ENCODE measurements around the gene FNDC3B.
"Not testable (repeated sequence)": the region's sequence is repeated elsewhere in the genome, so short reads cannot be mapped to it uniquely, and the experiment has no call there.

Gene FNDC3B

DNA sequence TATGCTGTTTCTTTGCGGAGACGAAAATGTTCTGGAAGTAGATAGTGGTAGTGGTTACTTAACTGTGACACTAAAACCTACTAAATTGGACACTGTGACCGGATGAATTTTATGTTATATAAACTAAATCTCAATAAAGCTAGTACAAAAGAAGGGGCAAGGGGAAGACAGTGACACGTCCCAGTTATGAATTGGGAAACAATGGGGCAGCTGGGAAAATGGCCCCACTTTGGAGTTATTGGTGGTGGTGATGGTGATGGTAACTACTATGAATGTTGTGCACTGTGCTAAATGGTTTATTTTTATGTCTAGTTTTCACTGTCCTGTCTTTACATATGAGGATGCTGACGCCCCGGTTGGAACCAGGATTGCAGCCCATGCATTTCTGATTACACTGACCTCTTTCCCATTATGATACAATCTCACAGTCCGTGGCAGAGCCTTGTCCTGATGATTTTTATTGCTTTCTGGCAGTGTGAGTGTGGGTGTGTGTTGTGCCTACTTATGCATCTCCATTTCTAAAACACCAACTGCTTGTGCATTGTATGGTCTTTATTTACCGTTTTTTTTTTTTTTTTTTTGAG is 192.0 kb downstream of the FNDC3B start:
- intact Hi-C loops (cut with DNase I): no loop called here

GRCh38 chr3:172232579-172233212 is 193.3 kb downstream of the FNDC3B start:
- DNase-seq: no peak
- intact Hi-C loops (cut with DNase I): no loop called here

More for the DNA sequence above, 192.0 kb downstream of the FNDC3B start:
- no peak for DNase-seq

DNA sequence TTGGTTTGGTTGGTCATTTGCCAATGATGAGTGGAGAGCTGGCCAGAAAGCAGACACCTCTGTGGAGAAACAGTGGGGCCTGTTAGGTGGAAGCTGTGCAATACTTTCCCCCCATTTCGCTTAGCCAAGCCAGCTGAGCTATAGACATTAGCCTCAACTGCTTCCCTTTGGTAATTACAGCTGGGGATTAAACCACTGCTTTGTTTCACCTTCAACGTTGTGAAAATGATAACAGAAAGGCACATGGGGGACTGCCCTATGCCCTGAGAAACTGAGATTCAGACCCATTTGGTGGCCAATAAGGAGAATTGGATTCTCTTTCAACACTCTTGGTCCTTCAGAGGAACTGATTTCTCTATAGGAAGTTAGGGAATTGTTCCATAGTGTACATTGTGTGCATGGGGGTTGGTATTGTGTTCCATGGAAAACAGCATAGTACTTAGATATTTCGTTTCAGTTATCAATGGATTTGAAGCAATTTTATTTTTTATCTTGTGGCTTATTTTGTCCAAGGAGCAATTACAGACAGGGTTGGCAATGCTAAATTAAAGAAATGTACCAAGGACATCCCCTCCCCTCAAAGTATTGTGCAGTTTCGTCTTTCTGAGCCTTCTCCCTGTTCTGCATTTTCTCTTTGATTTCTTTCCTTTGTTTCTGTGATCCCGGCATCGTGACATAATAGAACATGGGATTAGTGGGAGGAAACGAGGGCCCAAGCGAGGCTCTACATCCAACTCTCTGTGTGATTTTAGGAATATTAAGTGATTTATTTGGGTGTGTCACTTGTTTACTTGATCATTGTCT is 194.3 kb downstream of the FNDC3B start:
- intact Hi-C loops (cut with DNase I): no loop called here
- no peak for DNase-seq

- DNase-seq: no peak
- intact Hi-C loops (cut with DNase I): no loop called here
Observed at GRCh38 chr3:172235698-172236097, 196.3 kb downstream of the FNDC3B start.

DNA sequence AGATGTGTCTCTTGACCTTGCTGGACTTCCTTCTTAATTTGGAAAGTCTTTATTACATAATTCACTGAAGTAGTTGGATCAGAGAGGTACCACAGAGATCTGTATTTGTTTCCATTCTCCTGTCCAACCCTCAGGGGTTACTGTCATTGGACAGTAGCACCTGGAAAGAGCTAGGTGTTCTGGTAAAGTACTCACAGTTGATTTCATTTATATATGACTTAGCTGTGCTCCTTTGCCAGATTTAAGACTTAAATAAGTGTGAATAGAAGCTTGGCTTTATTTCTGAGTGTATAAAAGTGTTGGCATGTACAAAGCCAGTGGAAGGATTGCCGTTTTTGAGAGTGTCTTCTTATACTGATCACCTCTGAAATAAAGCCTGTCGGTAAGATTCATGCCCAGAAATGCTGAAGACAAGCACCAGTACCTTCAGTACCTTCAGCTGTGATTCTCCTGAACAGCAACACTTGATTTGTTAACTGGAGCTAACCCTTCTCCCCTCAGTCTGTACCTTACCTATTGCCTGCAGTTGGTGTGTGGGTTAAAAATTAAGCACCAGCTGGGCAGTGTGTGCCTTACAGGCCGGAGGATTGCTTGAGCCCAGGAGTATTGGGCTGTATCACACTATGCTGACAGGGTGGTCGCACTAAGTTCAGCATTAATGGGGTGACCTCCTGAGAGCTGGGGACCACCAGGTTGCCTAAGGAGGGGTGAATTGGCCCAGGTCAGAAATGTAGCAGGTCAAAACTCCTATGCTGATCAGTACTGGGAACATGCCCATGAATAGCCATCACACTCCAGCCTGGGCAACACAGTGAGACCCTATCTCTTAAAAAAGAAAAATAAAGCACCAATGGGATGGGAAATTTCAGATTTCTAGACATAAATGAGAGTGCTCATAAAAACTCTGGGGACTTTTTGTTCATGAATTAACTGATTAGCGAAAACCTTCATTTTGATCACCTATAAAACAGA is 197.7 kb downstream of the FNDC3B start:
- DNase-seq: no peak
- intact Hi-C loops (cut with DNase I): no loop called here

- intact Hi-C loops (cut with DNase I): no loop called here
- DNase-seq: no peak
Observed at GRCh38 chr3:172238188-172238587, 198.8 kb downstream of the FNDC3B start.

GRCh38 chr3:172239218-172239790 is 199.9 kb downstream of the FNDC3B start:
- intact Hi-C loops (cut with DNase I): no loop called here
- DNase-seq: no peak

DNA sequence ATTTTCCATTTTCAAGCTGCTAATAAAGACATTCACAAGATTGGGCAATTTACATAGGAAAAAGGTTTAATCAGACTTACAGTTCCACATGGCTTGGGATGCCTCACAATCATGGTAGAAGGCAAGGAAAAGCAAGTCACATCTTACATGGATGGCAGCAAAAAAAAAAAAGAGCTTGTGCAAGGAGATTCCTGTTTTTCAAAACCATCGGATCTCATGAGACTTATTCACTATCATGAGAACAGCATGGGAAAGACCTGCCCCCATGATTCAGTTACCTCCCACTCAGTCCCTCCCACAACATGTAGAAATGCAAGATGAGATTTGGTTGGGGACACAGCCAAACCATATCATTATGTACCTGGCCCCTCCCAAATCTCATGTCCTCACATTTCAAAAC is 202.0 kb downstream of the FNDC3B start:
- no peak for DNase-seq
- intact Hi-C loops (cut with DNase I): no loop called here

DNA sequence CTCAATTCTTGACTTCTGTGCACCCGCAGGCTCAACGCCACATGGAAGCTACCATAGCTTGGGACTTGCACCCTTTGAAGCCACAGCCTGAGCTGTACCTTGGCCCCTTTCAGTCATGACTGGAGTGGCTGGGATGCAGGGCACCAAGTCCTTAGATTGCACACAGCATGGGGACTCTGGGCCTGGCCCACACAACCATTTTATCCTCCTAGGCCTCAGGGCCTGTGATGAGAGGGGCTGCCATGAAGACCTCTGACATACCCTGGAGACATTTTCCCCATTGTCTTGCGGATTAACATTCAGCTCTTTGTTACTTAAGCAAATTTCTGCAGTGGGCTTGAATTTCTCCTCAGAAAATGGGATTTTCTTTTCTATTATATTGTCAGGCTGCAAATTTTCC is 203.1 kb downstream of the FNDC3B start:
- intact Hi-C loops (cut with DNase I); DNase-seq: not testable (repeated sequence)

- intact Hi-C loops (cut with DNase I); DNase-seq: not testable (repeated sequence)
Observed at GRCh38 chr3:172243376-172243775, 204.0 kb downstream of the FNDC3B start.

DNA sequence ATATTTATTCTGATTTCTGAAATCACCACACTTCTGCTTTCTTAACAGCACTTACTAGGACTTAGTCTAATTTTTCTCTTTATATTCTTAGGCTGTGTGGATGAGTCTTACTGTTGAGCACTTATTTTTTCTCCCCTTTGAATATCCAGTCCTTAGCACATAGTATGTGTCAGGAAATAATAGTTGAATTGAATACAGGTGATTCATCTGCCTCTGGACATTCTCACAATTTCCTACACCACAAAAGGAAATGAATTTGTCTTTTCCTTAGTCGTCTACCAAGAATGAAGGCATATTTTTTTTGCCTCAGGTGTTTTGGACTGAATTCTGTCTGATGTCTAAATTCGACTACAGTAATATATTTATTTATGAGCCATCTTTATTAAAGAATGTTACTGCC is 204.6 kb downstream of the FNDC3B start:
- intact Hi-C loops (cut with DNase I): no loop called here
- DNase-seq: no peak

DNA sequence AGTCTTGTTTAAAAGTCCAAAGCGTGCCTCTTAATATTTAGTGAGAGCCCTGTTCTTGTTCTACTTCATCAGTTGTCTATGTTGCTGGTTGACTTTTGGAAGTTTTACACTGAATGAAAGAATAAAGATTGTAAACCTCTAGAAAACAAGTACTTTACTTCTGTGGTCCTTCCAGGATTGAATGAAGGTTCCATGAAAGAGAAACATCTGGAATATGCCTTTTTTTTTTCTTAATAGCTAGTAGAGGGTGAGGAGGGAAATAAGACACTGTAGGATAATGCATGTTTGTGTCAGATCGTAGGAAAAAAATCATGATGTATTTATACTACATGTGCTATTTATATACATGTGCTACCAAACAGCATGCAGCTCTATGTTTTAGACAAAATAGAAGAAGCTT is 205.9 kb downstream of the FNDC3B start:
- intact Hi-C loops (cut with DNase I): no loop called here
- DNase-seq: no peak

DNA sequence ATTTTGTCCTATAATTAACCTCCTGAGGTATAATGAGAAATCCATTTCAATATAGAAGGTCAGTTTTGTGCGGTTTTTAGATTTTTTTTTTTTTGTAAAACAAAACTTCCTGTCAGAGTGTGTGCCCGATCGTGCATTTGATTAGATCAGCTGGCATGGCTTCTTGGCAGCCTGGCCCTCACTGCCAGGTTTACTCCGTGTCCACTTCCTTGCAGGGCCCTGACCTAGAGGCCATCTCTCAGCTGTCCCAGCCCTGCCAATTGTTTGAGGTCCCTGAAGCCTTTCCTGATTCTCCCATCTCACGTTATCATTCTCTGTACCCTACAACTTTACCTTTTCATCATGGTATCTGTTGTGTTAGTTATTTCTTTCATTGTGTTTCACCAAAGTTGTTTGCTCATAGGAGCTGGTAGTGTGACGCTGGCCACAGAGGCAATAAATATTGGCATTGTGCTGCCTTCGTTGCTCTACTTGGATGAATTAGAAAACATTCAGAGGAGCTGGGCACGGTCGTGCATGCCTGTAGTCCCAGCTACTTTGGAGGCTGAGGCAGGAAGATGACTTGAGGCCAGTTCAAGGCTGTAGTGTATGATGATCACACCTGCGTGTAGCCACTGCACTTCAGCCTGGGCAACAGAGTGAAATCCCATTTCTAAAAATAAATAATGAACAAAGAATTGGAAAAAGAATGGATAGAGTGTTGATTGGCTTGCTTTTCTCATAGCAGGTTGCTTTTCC is 206.9 kb downstream of the FNDC3B start:
- intact Hi-C loops (cut with DNase I): no loop called here
- DNase-seq: no peak

DNA sequence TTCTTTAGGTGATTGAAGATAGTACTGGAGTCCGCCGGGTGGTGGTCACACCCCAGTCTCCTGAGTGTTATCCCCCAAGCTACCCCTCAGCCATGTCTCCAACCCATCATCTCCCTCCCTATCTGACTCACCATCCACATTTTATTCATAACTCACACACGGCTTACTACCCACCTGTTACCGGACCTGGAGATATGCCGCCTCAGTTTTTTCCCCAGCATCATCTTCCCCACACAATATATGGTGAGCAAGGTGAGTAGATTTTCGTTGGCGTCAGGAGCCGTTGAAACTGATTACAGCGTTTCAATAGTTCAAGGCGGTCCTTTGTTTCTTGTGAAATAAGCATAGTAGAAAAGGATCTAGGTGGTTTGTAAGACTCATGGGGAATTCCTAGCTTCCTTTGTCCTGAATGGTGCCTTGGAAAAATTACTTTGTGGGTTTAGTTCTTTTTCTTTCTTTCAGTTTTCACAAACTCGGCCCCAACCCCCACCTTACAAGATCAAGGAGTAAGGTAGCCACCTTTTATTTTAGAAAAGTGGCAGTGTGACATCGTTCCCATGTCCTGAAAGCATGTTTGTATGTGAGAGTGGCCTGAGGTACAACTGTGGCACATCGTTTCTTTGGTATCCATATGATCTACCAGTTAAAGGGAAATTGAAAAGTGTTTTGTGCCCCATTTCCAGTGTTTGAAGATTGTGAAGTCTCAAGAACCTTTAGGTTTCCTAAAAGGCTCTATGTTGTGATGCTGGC is 208.3 kb downstream of the FNDC3B start:
- DNase-seq: no peak
- intact Hi-C loops (cut with DNase I): no loop called here

DNA sequence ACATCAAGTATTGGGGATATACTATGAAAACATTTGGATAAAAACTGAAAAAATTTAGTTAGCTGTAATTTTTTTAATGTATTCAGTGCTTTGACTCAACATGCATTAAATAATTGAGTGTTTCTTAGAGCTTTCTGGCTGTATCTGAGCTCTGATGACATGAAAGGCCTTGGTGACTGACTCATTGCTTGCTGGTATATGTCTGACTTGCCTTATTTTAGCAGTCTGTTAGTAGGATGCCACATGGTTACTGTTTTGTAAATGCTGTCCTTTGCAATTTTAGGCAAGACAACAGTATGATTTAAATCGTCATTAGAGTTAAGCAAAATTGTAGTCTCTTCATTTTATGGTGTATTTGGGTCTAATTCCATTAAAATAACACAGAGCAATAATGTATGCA is 209.7 kb downstream of the FNDC3B start:
- peak in 1 of 42 donors; percentile 26 for DNase-seq
- intact Hi-C loops (cut with DNase I): no loop called here

DNA sequence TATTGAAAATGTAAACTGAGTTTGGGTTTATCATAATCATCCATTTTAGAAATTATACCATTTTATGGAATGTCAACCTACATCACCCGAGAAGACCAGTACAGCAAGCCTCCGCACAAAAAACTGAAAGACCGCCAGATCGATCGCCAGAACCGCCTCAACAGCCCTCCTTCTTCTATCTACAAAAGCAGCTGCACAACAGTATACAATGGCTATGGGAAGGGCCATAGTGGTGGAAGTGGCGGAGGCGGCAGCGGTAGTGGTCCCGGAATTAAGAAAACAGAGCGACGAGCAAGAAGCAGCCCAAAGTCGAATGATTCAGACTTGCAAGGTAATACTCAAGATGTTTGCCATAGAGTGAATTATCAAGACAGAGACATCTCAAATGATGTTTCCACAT is 211.8 kb downstream of the FNDC3B start:
- DNase-seq: no peak
- intact Hi-C loops (cut with DNase I): no loop called here

- no peak for DNase-seq
- intact Hi-C loops (cut with DNase I): no loop called here
Observed at GRCh38 chr3:172253200-172253599, 213.8 kb downstream of the FNDC3B start.

DNA sequence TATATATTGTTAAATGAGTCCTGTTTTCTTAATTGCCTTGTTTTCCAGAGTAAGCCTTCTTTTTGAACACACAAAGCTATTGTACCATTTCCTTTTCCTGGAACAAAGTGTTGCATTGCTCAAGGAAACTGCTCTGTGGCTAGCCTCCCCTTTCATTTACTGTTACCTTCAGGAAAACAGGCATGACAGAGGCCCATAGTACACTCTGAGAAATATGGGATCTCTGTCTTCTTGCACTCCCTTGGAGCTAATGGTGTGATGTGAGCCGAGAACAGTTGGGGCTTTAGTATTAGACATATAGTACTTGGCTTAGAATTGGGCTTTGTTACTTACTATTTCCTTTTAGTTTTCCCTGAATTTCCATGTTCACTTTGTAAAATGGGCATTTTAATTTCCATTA is 215.2 kb downstream of the FNDC3B start:
- no peak for DNase-seq
- intact Hi-C loops (cut with DNase I): no loop called here

Measured in head of caudate nucleus (tissue), 42 donors.